Brain microvascular endothelial cell (primary cell): ENCODE results near the gene UIMC1.

Experiments
- DNase-seq: peaks from one replicate; pipeline ENCODE4 v3.0.0-alpha.2; 2020
- H3K27ac ChIP-seq: fragments of 250-450 bp; sonication (Bioruptor Pico); 2 replicates; pipeline ENCODE4 v1.5.1; 2020; ENCODE audit warnings: mild to moderate bottlenecking, moderate library complexity
- H3K27me3 ChIP-seq: fragments of 250-450 bp; sonication (Bioruptor Pico); replicated peaks from 2 replicates; pipeline ENCODE4 v1.5.1; 2020; ENCODE audit warnings: mild to moderate bottlenecking
- H3K36me3 ChIP-seq: fragments of 250-450 bp; sonication (Bioruptor Pico); replicated peaks from 2 replicates; pipeline ENCODE4 v1.5.1; 2020; ENCODE audit warnings: mild to moderate bottlenecking
- H3K4me3 ChIP-seq: 2 replicates; pipeline ENCODE4 v1.5.1; 2011; ENCODE audit warnings: low read depth, mild to moderate bottlenecking, control low read depth, low read length, moderate library complexity
- in situ Hi-C: cut with HindIII; loops from 2 replicates; pipeline ENCODE4 v1.10.0; 2017; ENCODE audit warnings: low sequenced_read_pairs, low pct_ligation_motif_present
- TF ChIP-seq, protein P1 (sequence below): IDR thresholded peaks from 2 replicates; pipeline ENCODE4 v1.5.1; 2011; ENCODE audit warnings: low read depth, mild to moderate bottlenecking, moderate library complexity, low read length, control low read depth, inconsistent platforms; ENCODE audit errors: missing control alignments

UIMC1 gene

DNA sequence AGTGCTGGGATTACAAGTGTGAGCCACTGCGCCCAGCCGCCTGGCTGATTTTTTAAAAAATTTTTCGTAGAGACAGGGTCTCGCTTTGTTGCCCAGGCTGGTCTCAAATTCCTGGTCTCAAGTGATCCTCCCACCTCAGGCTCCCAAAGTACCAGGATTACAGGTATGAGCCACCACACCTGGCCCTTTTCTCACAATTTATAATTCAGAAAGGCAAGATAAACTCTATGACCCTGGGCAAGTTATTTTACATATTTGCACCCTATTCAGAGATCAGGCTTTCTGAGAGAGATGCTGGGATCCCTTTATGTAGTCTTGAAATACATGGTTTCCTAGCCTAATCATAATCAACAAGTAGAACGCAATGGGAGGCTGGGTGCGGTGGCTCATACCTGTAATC lies 36.5 kb upstream of the UIMC1 start:
- in situ Hi-C loops, result no loop called here
- no peak overlapping the region for H3K4me3 ChIP-seq
- H3K36me3 ChIP-seq, result peaks cover 11% of the 10 kb centered on the region
- DNase-seq, result no peak
- TF ChIP-seq, protein P1, sequence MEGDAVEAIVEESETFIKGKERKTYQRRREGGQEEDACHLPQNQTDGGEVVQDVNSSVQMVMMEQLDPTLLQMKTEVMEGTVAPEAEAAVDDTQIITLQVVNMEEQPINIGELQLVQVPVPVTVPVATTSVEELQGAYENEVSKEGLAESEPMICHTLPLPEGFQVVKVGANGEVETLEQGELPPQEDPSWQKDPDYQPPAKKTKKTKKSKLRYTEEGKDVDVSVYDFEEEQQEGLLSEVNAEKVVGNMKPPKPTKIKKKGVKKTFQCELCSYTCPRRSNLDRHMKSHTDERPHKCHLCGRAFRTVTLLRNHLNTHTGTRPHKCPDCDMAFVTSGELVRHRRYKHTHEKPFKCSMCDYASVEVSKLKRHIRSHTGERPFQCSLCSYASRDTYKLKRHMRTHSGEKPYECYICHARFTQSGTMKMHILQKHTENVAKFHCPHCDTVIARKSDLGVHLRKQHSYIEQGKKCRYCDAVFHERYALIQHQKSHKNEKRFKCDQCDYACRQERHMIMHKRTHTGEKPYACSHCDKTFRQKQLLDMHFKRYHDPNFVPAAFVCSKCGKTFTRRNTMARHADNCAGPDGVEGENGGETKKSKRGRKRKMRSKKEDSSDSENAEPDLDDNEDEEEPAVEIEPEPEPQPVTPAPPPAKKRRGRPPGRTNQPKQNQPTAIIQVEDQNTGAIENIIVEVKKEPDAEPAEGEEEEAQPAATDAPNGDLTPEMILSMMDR, result no peak
- H3K27me3 ChIP-seq, result no peaks in the 10 kb centered on the region
- no peak overlapping the region for H3K27ac ChIP-seq

DNA sequence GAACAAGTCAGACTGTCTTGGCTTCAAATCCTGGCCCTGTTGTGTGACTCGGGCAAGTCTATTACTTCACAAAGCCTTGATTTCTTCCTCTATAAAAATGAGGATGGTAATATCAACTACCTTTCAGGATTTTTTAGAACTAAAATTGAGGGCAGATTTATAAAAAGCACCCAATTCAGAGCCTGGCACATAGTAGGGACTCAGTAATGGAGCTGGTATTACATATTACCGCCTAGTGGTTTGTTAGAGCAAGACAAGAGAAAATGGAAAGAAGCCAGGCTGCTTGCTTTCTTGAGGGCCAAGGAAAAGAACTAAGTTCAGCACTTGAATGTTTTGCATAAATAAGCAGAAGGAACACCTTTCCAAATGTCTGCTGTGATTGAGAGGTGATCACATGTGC lies 35.4 kb upstream of the UIMC1 start:
- in situ Hi-C loops, result no loop called here
- H3K27ac ChIP-seq, result no peak overlapping the region
- no peaks in the 10 kb centered on the region for H3K27me3 ChIP-seq
- H3K36me3 ChIP-seq, result peaks cover 11% of the 10 kb centered on the region
- TF ChIP-seq, protein P1, result peak; percentile 3
- DNase-seq, result no peak
- H3K4me3 ChIP-seq, result no peak overlapping the region

DNA sequence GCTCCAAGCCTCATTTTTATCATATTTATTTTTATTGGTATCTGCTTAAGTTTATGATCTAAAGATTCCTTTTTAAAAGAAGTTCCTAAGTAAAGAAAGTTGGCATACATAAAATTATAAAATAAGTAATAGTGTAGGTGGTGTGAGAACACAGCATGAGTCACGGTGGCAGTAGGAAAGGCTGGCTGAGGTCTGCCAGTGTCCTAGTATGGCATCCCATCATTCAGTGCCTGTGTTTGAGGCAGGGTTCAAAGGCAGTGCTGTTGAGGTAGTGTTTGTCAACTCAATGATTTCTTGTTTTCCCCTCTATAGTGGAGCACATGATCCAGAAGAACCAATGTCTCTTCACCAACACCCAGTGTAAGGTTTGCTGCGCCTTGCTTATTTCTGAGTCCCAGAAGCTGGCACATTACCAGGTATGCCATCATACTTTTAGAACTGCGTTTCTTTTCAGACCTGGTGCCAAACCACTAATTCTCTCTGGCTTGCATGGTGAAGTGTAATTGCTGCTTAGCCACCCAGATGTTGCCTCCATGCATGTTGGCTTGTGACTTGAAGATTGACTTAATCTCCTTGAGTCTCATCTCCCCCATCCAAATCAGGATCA lies 34.3 kb upstream of the UIMC1 start:
- Histone ChIP-seq H3K27ac (no peak overlapping the region), H3K27me3 (no peaks in the 10 kb centered on the region), H3K4me3 (no peak overlapping the region), H3K36me3 (peaks cover 11% of the 10 kb centered on the region)
- in situ Hi-C loops, result no loop called here
- no peak for DNase-seq
- TF ChIP-seq, protein P1, result no peak

DNA sequence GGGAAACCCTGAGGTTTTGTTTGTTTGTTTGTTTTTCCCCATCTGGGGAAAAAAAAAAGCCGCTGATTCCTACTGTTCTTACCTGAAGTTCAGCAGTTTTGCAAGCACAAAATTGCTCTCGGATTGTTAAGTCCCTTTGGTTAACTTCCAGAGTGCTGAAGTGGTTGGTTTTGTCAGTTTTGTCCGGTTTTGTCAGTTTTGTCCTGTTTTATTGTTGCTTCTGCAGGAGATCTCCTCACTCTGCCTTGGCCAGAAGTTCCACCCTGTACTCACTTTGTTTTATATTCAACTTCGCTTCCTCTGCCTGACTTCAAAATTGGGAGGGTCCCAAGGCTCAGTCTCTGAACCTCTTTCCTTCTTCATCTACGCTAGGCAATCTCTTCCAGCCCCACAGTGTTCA lies 30.3 kb upstream of the UIMC1 start:
- Histone ChIP-seq H3K36me3 (peaks cover 5% of the 10 kb centered on the region), H3K27ac (no peak overlapping the region), H3K4me3 (no peak overlapping the region), H3K27me3 (no peaks in the 10 kb centered on the region)
- no peak for DNase-seq
- in situ Hi-C loops, result no loop called here
- TF ChIP-seq, protein P1, result no peak

DNA sequence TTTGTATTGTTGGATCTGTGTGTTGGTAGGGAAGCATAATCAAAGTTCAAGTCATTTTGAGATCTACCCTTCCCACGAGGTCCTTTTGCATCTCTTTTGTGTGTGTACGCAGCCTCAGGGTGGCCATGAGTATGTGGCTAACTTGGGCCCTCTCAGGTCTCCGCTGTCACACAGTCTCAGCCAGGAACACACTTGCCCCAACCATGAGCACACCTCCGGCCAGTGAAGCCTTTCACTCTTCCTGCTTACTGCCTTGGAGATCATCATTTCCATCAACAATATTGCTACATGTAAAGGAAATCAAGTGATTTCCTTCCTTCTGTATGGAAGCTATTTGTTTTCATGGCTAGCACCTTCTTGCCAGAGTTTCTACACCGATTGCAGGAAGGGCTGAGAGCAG lies 29.9 kb upstream of the UIMC1 start:
- DNase-seq, result no peak
- no peaks in the 10 kb centered on the region for H3K27me3 ChIP-seq
- no peak overlapping the region for H3K27ac ChIP-seq
- peaks cover 4% of the 10 kb centered on the region for H3K36me3 ChIP-seq
- TF ChIP-seq, protein P1, result no peak
- no peak overlapping the region for H3K4me3 ChIP-seq
- in situ Hi-C loops, result no loop called here

DNA sequence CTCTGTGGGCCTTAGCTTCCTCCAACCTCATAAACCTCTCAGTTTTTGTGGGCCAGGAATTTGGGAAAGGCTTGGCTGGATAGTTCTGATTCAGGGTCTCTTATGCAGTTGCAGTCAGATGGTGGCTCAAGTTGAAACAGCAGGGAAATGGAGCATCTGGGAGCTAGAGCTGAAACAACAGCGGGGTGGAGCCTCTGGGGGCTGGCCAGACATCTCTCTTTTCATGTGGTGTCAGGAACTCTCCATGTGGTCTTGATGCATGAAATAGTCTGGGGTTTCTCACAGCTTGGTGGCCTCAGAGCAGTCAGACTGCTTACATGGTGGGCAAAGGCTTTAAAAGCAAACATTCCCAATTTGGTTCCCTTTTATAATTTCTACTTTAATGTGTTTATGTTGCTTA lies 29.4 kb upstream of the UIMC1 start:
- Histone ChIP-seq H3K36me3 (no peaks in the 10 kb centered on the region), H3K27me3 (no peaks in the 10 kb centered on the region), H3K4me3 (no peak overlapping the region), H3K27ac (no peak overlapping the region)
- DNase-seq, result peak; percentile 40
- TF ChIP-seq, protein P1, result no peak
- in situ Hi-C loops, result no loop called here
